ENCODE results near the gene RNF225. TPM values are rescaled to one million over a fixed set of nuclear protein-coding genes. Genes with fewer than 3 reads are reported as not detected.
A peak's percentile ranks its signal among the peaks of the same experiment; 100 is the strongest.

The RNF225 gene
- total and polyA plus RNA-seq, 9 of the 15 experiments (the other 6 are each of a cell fraction or from before 2014, with no cell fraction given), result 0.33 TPM; not detected in 8

DNA sequence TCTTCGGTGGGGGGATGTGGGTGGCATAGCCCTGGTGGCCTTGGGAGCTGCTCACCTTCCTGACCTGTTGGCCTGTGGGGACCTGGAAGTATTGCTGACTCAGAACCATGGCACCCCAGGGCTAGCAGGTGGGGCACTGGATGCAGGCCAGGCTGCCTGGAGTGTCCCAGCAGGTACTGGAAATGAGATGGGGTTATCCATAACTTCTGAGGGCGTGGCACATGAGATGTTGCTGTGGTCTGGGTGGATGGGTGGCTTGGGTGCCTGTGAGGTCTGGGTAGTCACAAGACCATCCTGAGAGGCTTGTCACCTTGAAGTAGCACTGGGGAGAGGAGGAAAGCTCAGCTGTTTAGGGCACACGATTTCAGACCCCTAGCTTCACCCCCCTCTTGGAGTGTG is 636 bp upstream of the RNF225 start:
- H3K4me3 ChIP-seq, result no peak overlapping the region
- H3K9me1 ChIP-seq (ENCODE audit: control insufficient read depth, insufficient read depth, low read length), result no peaks in the 10 kb centered on the region
- no peaks in the 10 kb centered on the region for H3K27me3 ChIP-seq (ENCODE audit: control insufficient read depth in 2 of 2, insufficient read depth in 2 of 2, low read length in 2 of 2)
- no TSS peak for BruUV-seq (replicated peaks)
- H3K4me2 ChIP-seq (ENCODE audit: insufficient read depth, low read length), result no peak overlapping the region
- intact Hi-C loops (cut with micrococcal nuclease) (no loop called here), in situ Hi-C loops (cut with MboI) (no loop called here)
- TF ChIP-seq, protein P1, sequence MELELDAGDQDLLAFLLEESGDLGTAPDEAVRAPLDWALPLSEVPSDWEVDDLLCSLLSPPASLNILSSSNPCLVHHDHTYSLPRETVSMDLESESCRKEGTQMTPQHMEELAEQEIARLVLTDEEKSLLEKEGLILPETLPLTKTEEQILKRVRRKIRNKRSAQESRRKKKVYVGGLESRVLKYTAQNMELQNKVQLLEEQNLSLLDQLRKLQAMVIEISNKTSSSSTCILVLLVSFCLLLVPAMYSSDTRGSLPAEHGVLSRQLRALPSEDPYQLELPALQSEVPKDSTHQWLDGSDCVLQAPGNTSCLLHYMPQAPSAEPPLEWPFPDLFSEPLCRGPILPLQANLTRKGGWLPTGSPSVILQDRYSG (tag; conservative IDR thresholded peaks at IDR 0.05; ENCODE audit: low read depth), result no peak
- no peak for TF ChIP-seq RFX7 (CRISPR knock-in tag; IDR thresholded peaks at IDR 0.05)
- TF ChIP-seq POLR2B (IDR thresholded peaks at IDR 0.05; ENCODE audit: low read depth, partially characterized antibody), result peak; percentile 61
- no peak for TF ChIP-seq SIX5 (IDR thresholded peaks at IDR 0.05; ENCODE audit: borderline replicate concordance in 1 of 2, insufficient read depth in 1 of 2, low read depth in 1 of 2, low read length in 2 of 2)
- TF ChIP-seq DACH1 (IDR thresholded peaks at IDR 0.05; ENCODE audit: partially characterized antibody), result no peak
- TF ChIP-seq MAFG (tag; conservative IDR thresholded peaks at IDR 0.05), result peak; percentile 30; the same call in 1 of the 2 replicates
- TF ChIP-seq POLR2G (IDR thresholded peaks at IDR 0.05; ENCODE audit: low read depth, low read length), result no peak
- TF ChIP-seq ADNP (tag; IDR thresholded peaks at IDR 0.05), result no peak
- TF ChIP-seq BDP1 (IDR thresholded peaks at IDR 0.05; ENCODE audit: insufficient read depth, insufficient read length), result no peak
- TF ChIP-seq FOXK2 (conservative IDR thresholded peaks at IDR 0.05 in 1 of 2, IDR thresholded peaks at IDR 0.05 in 1 of 2; ENCODE audit: low read depth in 2 of 2), result no peak
- TF ChIP-seq E2F8 (IDR thresholded peaks at IDR 0.05; ENCODE audit: low read depth, partially characterized antibody), result no peak
- peak; percentile 65; the same call in 1 of the 2 replicates for TF ChIP-seq C11orf30 (IDR thresholded peaks at IDR 0.05; ENCODE audit: low read depth)
- no peak for TF ChIP-seq POLR2AphosphoS5 (IDR thresholded peaks at IDR 0.05; ENCODE audit: control insufficient read depth, insufficient read depth, low read depth, low read length)
- TF ChIP-seq ESRRA (IDR thresholded peaks at IDR 0.05; ENCODE audit: borderline replicate concordance, low read depth), result no peak
- TF ChIP-seq ZBTB8A (IDR thresholded peaks at IDR 0.05; ENCODE audit: partially characterized antibody), result no peak
- no peak for TF ChIP-seq BCOR (IDR thresholded peaks at IDR 0.05)
- no peak for TF ChIP-seq ZNF165 (CRISPR knock-in tag; IDR thresholded peaks at IDR 0.05; ENCODE audit: borderline replicate concordance)
- no peak for TF ChIP-seq ZNF212 (CRISPR knock-in tag; IDR thresholded peaks at IDR 0.05)
- TF ChIP-seq NFXL1 (CRISPR knock-in tag; IDR thresholded peaks at IDR 0.05), result no peak
- TF ChIP-seq ZNF316 (IDR thresholded peaks at IDR 0.05), result peak; percentile 80
- peak; percentile 32 for TF ChIP-seq SIRT6 (IDR thresholded peaks at IDR 0.05; ENCODE audit: low read depth, low read length)
- TF ChIP-seq SMARCA4 (IDR thresholded peaks at IDR 0.05), result no peak
- DNase-seq (ENCODE audit: extremely low read depth in 1 of 4, low spot score in 3 of 4), result peak in 1 of 4 experiments; percentile 13
- no peak for FAIRE-seq
- WGBS (ENCODE audit: insufficient coverage, low coverage, missing lambda C conversion rate), result 72% methylated on average over 3 of the region's 3 CpGs
- no peak overlapping the region for H2AFZ ChIP-seq (ENCODE audit: low read depth, low read length)
- CTCF ChIA-PET (ENCODE audit: low intra/inter-chr PET ratio), result no interaction called here
- H3K79me2 ChIP-seq (ENCODE audit: control insufficient read depth, insufficient read depth, low read length), result peaks cover 31% of the 10 kb centered on the region
- ATAC-seq, result peak; percentile 31
- H3K9ac ChIP-seq (ENCODE audit: insufficient read depth in 1 of 2, low read depth in 2 of 2, low read length in 2 of 2), result peak overlapping the region in 1 of 2 experiments; percentile 38; a peak in 1 of 4 replicates
- peaks cover 58% of the 10 kb centered on the region for H3K36me3 ChIP-seq (ENCODE audit: control insufficient read depth, insufficient read depth, low read length)
- POLR2A ChIA-PET, result interaction anchor here (0.6 to 0.7 kb wide), 2 partner anchors 119 to 212 kb away, joined by 3 to 7 read pairs; partner anchors contain the start of gene ZNF274
- no peak overlapping the region; the same call in 2 of the 3 replicates for H3K27ac ChIP-seq (ENCODE audit: extremely low read depth, low read depth, low read length)
- peaks cover 5 to 56% of the 10 kb centered on the region in 2 experiments; a peak in 4 of 5 replicates for H3K4me1 ChIP-seq (replicated peaks in 1 of 2; ENCODE audit: control insufficient read depth in 2 of 2, insufficient read depth in 2 of 2, low read length in 2 of 2)
- H4K20me1 ChIP-seq (replicated peaks; ENCODE audit: control insufficient read depth, insufficient read depth, low read length), result peaks cover 18% of the 10 kb centered on the region; the same call in 1 of the 2 replicates
- no peaks in the 10 kb centered on the region for H3K9me3 ChIP-seq (replicated peaks; ENCODE audit: control insufficient read depth, insufficient read depth, low read depth, low read length)
